ENCODE data around the gene PRICKLE2. TPM values are rescaled to one million over a fixed set of nuclear protein-coding genes. Genes with fewer than 3 reads are reported as not detected.

Gene PRICKLE2
- total RNA-seq, 4 donors from 2014 or later, result 28.8 to 48.1 (median 38.5) TPM

DNA sequence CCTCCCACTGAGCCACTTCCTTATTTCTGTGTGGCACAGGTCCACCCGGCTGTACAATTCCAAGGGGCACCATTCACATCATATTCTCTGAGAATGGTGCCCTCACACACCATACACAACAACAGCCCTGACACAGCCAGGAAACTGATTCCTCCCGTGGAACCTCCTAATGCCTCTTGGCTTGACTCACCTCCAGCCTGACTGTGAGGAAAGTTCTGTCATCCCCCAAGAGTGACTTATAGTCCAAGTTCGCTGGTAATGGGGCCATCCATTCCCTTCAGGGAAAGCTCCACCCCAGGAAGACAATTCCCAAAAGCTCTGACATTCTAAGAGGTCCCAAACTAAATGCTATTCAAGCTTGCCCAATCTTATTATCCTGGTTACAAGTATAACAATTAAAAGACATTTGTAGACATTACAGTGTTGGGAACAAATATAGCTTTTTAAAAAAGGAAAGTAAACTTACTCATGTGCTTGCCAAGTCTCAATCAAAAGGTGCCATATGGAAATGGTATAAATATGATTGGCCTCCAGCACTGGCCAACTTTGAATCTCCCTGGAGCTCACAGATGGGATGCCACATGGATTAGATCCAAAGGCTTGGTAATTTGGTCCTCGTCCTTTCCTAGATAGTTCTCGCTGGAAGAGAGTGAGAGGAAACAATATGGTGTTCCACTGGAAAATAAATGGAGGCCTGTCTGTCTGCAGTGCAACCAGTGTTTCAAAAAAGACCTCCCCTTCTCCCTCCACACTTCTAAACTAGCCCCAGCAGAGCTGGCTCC, 145.7 kb downstream of the PRICKLE2 start:
- no peak overlapping the region for H3K27ac ChIP-seq
- H3K9me3 ChIP-seq, result no peaks in the 10 kb centered on the region
- TF ChIP-seq, protein P1, sequence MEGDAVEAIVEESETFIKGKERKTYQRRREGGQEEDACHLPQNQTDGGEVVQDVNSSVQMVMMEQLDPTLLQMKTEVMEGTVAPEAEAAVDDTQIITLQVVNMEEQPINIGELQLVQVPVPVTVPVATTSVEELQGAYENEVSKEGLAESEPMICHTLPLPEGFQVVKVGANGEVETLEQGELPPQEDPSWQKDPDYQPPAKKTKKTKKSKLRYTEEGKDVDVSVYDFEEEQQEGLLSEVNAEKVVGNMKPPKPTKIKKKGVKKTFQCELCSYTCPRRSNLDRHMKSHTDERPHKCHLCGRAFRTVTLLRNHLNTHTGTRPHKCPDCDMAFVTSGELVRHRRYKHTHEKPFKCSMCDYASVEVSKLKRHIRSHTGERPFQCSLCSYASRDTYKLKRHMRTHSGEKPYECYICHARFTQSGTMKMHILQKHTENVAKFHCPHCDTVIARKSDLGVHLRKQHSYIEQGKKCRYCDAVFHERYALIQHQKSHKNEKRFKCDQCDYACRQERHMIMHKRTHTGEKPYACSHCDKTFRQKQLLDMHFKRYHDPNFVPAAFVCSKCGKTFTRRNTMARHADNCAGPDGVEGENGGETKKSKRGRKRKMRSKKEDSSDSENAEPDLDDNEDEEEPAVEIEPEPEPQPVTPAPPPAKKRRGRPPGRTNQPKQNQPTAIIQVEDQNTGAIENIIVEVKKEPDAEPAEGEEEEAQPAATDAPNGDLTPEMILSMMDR (IDR thresholded peaks at IDR 0.05), result no peak
- no peak for TF ChIP-seq POLR2A (IDR thresholded peaks at IDR 0.05)
- no peaks in the 10 kb centered on the region for H3K27me3 ChIP-seq
- WGBS, 2 donors, result 77 to 87% methylated on average over 5 of the region's 5 CpGs
- H3K36me3 ChIP-seq, result no peaks in the 10 kb centered on the region
- intact Hi-C loops (cut with DNase I), result no loop called here
- H3K4me1 ChIP-seq, result peaks cover 0 to 13% of the 10 kb centered on the region in 2 donors
- H3K4me3 ChIP-seq (replicated peaks in 1 of 3), result no peak overlapping the region
- no peak for DNase-seq

DNA sequence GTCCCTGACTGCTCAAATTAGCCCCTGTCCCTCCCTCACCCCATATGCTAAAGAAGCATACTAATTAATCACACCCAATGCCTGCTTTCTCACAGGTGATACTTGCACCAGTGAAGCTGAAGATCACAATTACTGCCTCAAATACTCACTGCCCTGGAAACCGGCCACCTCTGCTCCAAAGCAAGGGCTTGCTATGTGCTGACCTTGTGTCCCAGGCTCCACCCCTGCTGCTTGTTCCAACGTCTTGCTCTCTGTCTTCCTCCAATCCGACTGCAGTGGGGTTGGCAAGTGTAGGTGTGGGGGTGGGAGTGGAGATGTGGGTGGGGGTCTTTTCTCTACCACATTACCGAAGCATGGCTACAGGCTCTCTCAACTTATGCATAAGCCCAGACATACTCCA, 146.3 kb downstream of the PRICKLE2 start:
- Histone ChIP-seq H3K27ac (no peak overlapping the region), H3K4me3 (replicated peaks in 1 of 3) (no peak overlapping the region), H3K9me3 (no peaks in the 10 kb centered on the region), H3K27me3 (no peaks in the 10 kb centered on the region), H3K36me3 (no peaks in the 10 kb centered on the region), H3K4me1 (peaks cover 0 to 13% of the 10 kb centered on the region in 2 donors)
- no peak for DNase-seq
- intact Hi-C loops (cut with DNase I), result no loop called here
- TF ChIP-seq, protein P1 (IDR thresholded peaks at IDR 0.05), result no peak
- no peak for TF ChIP-seq POLR2A (IDR thresholded peaks at IDR 0.05)
- WGBS, 2 donors, result 63 to 81% methylated on average over 4 of the region's 4 CpGs

DNA sequence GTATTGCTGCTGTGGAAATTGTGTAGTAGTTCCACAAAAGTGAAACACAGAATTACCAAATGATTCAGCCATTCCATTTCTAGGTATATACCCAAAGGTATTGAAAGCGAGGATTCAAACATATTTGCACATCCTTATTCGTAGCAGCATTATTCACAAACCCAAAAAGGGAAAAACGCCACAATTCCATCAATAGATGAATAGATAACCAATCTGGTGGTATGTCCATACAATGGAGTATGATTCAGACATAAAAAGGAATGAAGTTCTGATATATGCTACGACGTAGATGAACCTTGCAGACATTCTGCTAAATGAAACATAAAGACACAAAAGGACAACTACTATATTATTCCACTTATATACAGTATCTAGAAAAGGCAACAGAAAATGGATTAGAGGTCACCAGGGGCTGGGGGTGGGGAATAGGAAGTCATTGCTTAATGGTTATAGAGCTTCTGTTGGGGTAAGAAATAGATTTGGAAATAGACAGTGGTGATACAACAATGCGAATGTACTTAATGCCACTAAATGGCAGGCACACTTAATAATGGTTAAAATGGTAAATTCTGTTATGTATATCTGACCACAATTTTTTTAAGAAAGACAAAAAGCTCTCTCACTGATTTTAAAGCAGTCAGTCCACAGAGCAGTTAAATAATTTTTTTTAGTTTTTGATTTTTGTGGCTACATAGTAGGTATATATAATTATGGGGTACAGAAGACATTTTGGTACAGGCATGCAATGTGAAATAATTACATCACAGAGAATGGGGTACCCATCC, 150.2 kb downstream of the PRICKLE2 start:
- 95 to 96% methylated on average over 6 of the region's 6 CpGs for WGBS, 2 donors

DNA sequence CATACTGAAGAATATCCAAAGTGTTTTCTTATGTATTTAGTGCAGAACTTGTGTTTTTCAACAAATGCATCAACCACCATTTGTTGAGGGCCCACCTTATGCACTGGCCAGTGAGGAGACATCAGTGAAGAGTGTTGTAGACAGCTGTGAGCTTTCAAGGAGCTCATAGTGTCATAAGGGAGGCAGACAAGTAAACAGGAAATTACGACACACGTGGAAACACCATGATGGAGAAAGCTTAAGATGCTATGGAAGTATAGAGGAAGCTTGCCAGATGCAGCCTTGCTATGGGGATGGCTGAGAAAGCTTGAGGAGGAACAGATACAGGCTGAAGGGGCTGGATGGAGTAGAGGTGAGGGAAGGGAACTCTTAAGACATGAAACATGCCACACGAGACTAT, 151.2 kb downstream of the PRICKLE2 start:
- Histone ChIP-seq H3K4me1 (peaks cover 0 to 4% of the 10 kb centered on the region in 2 donors), H3K36me3 (no peaks in the 10 kb centered on the region), H3K9me3 (no peaks in the 10 kb centered on the region), H3K27me3 (no peaks in the 10 kb centered on the region), H3K4me3 (replicated peaks in 1 of 3) (no peak overlapping the region), H3K27ac (no peak overlapping the region)
- TF ChIP-seq POLR2A (IDR thresholded peaks at IDR 0.05), result no peak
- TF ChIP-seq, protein P1 (IDR thresholded peaks at IDR 0.05), result no peak
- intact Hi-C loops (cut with DNase I), result no loop called here
- DNase-seq, result no peak
- 88 to 89% methylated on average over 3 of the region's 3 CpGs for WGBS, 2 donors

More for the DNA sequence above, 150.2 kb downstream of the PRICKLE2 start:
- Histone ChIP-seq H3K27me3 (no peaks in the 10 kb centered on the region), H3K4me1 (peaks cover 0 to 4% of the 10 kb centered on the region in 2 donors), H3K36me3 (no peaks in the 10 kb centered on the region), H3K27ac (no peak overlapping the region), H3K9me3 (no peaks in the 10 kb centered on the region), H3K4me3 (replicated peaks in 1 of 3) (no peak overlapping the region)
- TF ChIP-seq, protein P1 (IDR thresholded peaks at IDR 0.05), result no peak
- TF ChIP-seq POLR2A (IDR thresholded peaks at IDR 0.05), result no peak
- no peak for DNase-seq
- intact Hi-C loops (cut with DNase I), result no loop called here
